IMR-90 (cell line): ENCODE measurements around the gene CST4. TPM values are rescaled to one million over a fixed set of nuclear protein-coding genes. Genes with fewer than 3 reads are reported as not detected.
"Not testable (repeated sequence)": the region's sequence is repeated elsewhere in the genome, so short reads cannot be mapped to it uniquely, and the experiment has no call there.

Experiments
- ATAC-seq: fragments of 200-7000 bp; cut with Tn5 transposase; 2 replicates; pipeline ENCODE4 v1.9.1; 2020; ENCODE audit warnings: low read depth, mild to moderate bottlenecking, moderate library complexity
- BruUV-seq: library from RNA; stranded (reverse); fragments of 400-500 nt; replicated peaks from 2 replicates; lab custom pipeline; 2021; lab: Mats Ljungman, UMichigan
- CTCF ChIA-PET: fragments of 300-600 bp; formaldehyde crosslinking; extraction: SDS; loops from one replicate; lab custom pipeline; 2021; ENCODE audit warnings: antibody characterized with exemption; lab: Yijun Ruan, JAX
- POLR2A ChIA-PET: fragments of 300-600 bp; sonication (Branson Sonifier 250); formaldehyde crosslinking; loops from one replicate; lab custom pipeline; 2022; ENCODE audit warnings: antibody characterized with exemption; ENCODE audit not compliant: unreplicated experiment; lab: Charles Lee
- DNase-seq: peaks from one replicate; pipeline ENCODE4 v3.0.0; 2013
- H2AFZ ChIP-seq: replicated peaks from 2 replicates; pipeline ENCODE3; 2013; ENCODE audit warnings: low read length, mild to moderate bottlenecking; ENCODE audit not compliant: poor library complexity
- H2AK5ac ChIP-seq: 2 replicates; pipeline ENCODE4 v1.6.1; 2013; ENCODE audit warnings: low read depth, low read length, inconsistent platforms
- H2AK9ac ChIP-seq: replicated peaks from 2 replicates; pipeline ENCODE3; 2013; ENCODE audit warnings: mild to moderate bottlenecking, low read depth, low read length, moderate library complexity; ENCODE audit not compliant: poor library complexity
- H2BK120ac ChIP-seq: 2 replicates; pipeline ENCODE4 v1.6.1; 2013; ENCODE audit warnings: low read depth, low read length, inconsistent platforms
- H2BK15ac ChIP-seq: 3 replicates; pipeline ENCODE4 v1.6.1; 2013; ENCODE audit warnings: low read depth, low read length, inconsistent platforms
- H2BK20ac ChIP-seq: 2 replicates; pipeline ENCODE4 v1.6.1; 2013; ENCODE audit warnings: low read depth, mild to moderate bottlenecking, inconsistent platforms, low read length, moderate library complexity
- H2BK5ac ChIP-seq: 2 replicates; pipeline ENCODE4 v1.6.1; 2013; ENCODE audit warnings: mild to moderate bottlenecking, low read depth, low read length, inconsistent platforms; ENCODE audit not compliant: poor library complexity, severe bottlenecking
- H3K14ac ChIP-seq: replicated peaks from 2 replicates; pipeline ENCODE4 v1.6.1; 2013; ENCODE audit warnings: low read depth, low read length, inconsistent platforms
- H3K18ac ChIP-seq: 2 replicates; pipeline ENCODE4 v1.6.1; 2013; ENCODE audit warnings: low read depth, low read length, control low read depth
- H3K23ac ChIP-seq: 2 replicates; pipeline ENCODE4 v1.6.1; 2013; ENCODE audit warnings: low read depth, low read length, inconsistent platforms
- H3K27ac ChIP-seq: 2 replicates; pipeline ENCODE4 v1.5.1; 2013; ENCODE audit warnings: mild to moderate bottlenecking, control low read depth, low read length; ENCODE audit not compliant: insufficient read depth
- H3K27me3 ChIP-seq: 2 replicates; pipeline ENCODE4 v1.6.1; 2013; ENCODE audit warnings: low read length; ENCODE audit not compliant: control insufficient read depth, insufficient read depth
- H3K36me3 ChIP-seq: 2 replicates; pipeline ENCODE4 v1.6.1; 2013; ENCODE audit warnings: low read length, mixed read lengths; ENCODE audit not compliant: control insufficient read depth, insufficient read depth
- H3K4ac ChIP-seq: 2 replicates; pipeline ENCODE4 v1.6.1; 2013; ENCODE audit warnings: low read depth, low read length, inconsistent platforms
- H3K4me1 ChIP-seq: 2 replicates; pipeline ENCODE4 v1.6.1; 2013; ENCODE audit warnings: low read length, mixed read lengths; ENCODE audit not compliant: control insufficient read depth, insufficient read depth
- H3K4me2 ChIP-seq: 2 replicates; pipeline ENCODE4 v1.6.1; 2013; ENCODE audit warnings: low read depth, mild to moderate bottlenecking, control low read depth, low read length, moderate library complexity
- H3K4me3 ChIP-seq: 2 replicates; pipeline ENCODE4 v1.5.1; 2013; ENCODE audit warnings: low read depth, mild to moderate bottlenecking, control low read depth, low read length, moderate library complexity; ENCODE audit not compliant: insufficient read depth
- H3K56ac ChIP-seq: 2 replicates; pipeline ENCODE4 v1.6.1; 2013; ENCODE audit warnings: low read length, inconsistent platforms; ENCODE audit not compliant: insufficient read depth; ENCODE audit errors: extremely low read depth
- H3K79me1 ChIP-seq, 2 experiments: 2 replicates each; pipeline ENCODE4 v1.6.1; 2013; ENCODE audit warnings: low read length in 2 of 2, inconsistent platforms in 1 of 2, low read depth in 1 of 2
- H3K9ac ChIP-seq: 2 replicates; pipeline ENCODE4 v1.6.1; 2013; ENCODE audit warnings: low read depth, low read length, control low read depth
- H3K9me1 ChIP-seq: 2 replicates; pipeline ENCODE4 v1.6.1; 2013; ENCODE audit warnings: low read length, inconsistent platforms; ENCODE audit not compliant: insufficient read depth
- H3K9me3 ChIP-seq: 2 replicates; pipeline ENCODE4 v1.6.1; 2013; ENCODE audit warnings: low read length; ENCODE audit not compliant: control insufficient read depth, insufficient read depth
- H4K20me1 ChIP-seq: 2 replicates; pipeline ENCODE4 v1.6.1; 2013; ENCODE audit warnings: low read length, inconsistent platforms; ENCODE audit not compliant: insufficient read depth
- H4K5ac ChIP-seq: 2 replicates; pipeline ENCODE4 v1.6.1; 2013; ENCODE audit warnings: mild to moderate bottlenecking, low read depth, low read length, control low read depth
- H4K8ac ChIP-seq, 2 experiments: 2 replicates each; pipeline ENCODE4 v1.6.1; 2013; ENCODE audit warnings: low read depth in 2 of 2, low read length in 2 of 2, control low read depth in 1 of 2, inconsistent platforms in 1 of 2
- H4K91ac ChIP-seq: 2 replicates; pipeline ENCODE4 v1.6.1; 2013; ENCODE audit warnings: low read depth, low read length, inconsistent platforms; ENCODE audit not compliant: insufficient read depth
- WGBS, 2 experiments: methylation state at CpG; one replicate each; pipeline versions ENCODE4 v1.1.5 to v1.1.7; 2013; ENCODE audit warnings: missing lambda C conversion rate in 2 of 2; ENCODE audit not compliant: insufficient read length in 1 of 2; ENCODE audit errors: extremely low coverage in 2 of 2; 5-methylcytosine and 5-hydroxymethylcytosine counted together
- dilution Hi-C: fragments of 300-500 bp; cut with HindIII; formaldehyde crosslinking; loops from one replicate; pipeline ENCODE4 v1.14.3; 2018; ENCODE audit warnings: low sequenced_read_pairs; ENCODE audit not compliant: unreplicated experiment
- in situ Hi-C: fragments of 300-500 bp; cut with MboI; formaldehyde crosslinking; loops from 3 replicates; pipeline ENCODE4 v1.14.3; 2019; ENCODE audit warnings: low sequenced_read_pairs, inconsistent platforms, mixed read lengths
- intact Hi-C: fragments of 100-400 bp; cut with micrococcal nuclease; formaldehyde crosslinking; loops from 2 replicates; pipeline ENCODE4 v1.10.0; 2022
- polyA plus RNA-seq, 3 experiments: library from polyadenylated mRNA; depleted of rRNA; stranded (reverse); fragments of >200 nt; gene quantifications; 2 replicates each; pipeline ENCODE4 v1.2.3, GENCODE V29; 2012; ENCODE audit warnings: low replicate concordance in 1 of 3
- total RNA-seq: library from RNA; depleted of rRNA; stranded (reverse); fragments of >200 nt; gene quantifications from 2 replicates; pipeline ENCODE4 v1.2.3, GENCODE V29; 2012

The CST4 gene
- total and polyA plus RNA-seq, 2 of the 4 experiments (the other 2 are of a cell fraction), result not detected

DNA sequence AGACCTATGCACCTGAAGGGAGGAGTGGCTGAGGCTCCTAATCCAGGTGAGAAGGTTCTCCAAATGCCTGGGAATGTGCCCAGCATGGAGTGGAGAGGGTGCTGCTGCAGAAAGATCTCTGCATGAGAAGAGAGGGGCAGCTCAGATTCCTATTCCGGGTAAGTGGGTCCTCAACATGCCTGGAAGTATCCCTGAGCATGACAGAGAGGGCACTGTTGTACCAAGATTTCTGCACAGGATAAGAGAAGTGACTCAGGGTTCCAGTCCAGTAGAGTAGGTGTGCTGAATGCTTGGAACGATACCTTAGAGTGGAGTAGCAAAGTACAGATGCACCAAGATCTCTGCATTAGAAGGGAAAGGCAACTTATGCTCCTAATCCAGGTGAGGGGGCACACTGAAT is 46.1 kb upstream of the CST4 start:
- dilution Hi-C loops, DNase-seq: not testable (repeated sequence)
- no CpG with 5 or more reads among the region's 2 CpGs for whole genome bisulfite sequencing, 2 experiments

DNA sequence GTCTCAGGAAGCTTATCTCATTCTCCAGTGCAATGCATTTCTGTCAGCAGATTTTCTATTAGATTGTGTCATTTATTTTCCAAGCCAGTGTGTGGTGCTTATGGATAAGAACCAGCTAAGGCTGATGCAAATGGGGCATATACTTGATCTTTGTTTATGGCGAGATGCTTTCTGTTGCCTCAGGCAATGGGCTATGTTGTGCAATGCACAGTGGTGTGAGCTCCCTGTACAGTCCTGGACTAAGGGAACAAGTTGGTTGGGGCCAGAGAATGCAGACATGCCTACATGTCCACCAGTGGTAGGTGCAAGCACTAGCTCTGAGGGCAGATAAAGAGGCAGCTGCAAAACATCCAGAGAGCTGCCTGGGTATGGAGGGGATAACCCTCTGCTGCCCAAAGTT is 45.6 kb upstream of the CST4 start:
- dilution Hi-C loops, result not testable (repeated sequence)

More for the DNA sequence above, 46.1 kb upstream of the CST4 start:
- H3K4me2 ChIP-seq, H2AK5ac ChIP-seq, H2BK120ac ChIP-seq, H3K9me1 ChIP-seq, POLR2A ChIA-PET, H3K4me1 ChIP-seq, H4K20me1 ChIP-seq, H4K91ac ChIP-seq, in situ Hi-C loops, H3K4ac ChIP-seq, H4K5ac ChIP-seq, H4K8ac ChIP-seq, BruUV-seq, H3K27me3 ChIP-seq, ATAC-seq, H2AK9ac ChIP-seq, H3K23ac ChIP-seq, CTCF ChIA-PET, H3K14ac ChIP-seq, H2AFZ ChIP-seq, H2BK5ac ChIP-seq, H3K56ac ChIP-seq, H3K27ac ChIP-seq, H2BK15ac ChIP-seq, H3K79me1 ChIP-seq, H3K9ac ChIP-seq, H3K4me3 ChIP-seq, H3K18ac ChIP-seq, intact Hi-C loops, H3K9me3 ChIP-seq, H3K36me3 ChIP-seq, H2BK20ac ChIP-seq: not testable (repeated sequence)

More for the DNA sequence above, 45.6 kb upstream of the CST4 start:
- H2BK5ac ChIP-seq, DNase-seq, H4K91ac ChIP-seq, H3K79me1 ChIP-seq, H4K8ac ChIP-seq, H3K9me3 ChIP-seq, H3K23ac ChIP-seq, H2BK120ac ChIP-seq, H4K20me1 ChIP-seq, H2AK5ac ChIP-seq, POLR2A ChIA-PET, H3K4ac ChIP-seq, H3K36me3 ChIP-seq, in situ Hi-C loops, ATAC-seq, BruUV-seq, H3K4me2 ChIP-seq, H2AFZ ChIP-seq, H2AK9ac ChIP-seq, H3K56ac ChIP-seq, H3K9me1 ChIP-seq, H3K4me3 ChIP-seq, H2BK15ac ChIP-seq, H2BK20ac ChIP-seq, H3K18ac ChIP-seq, H3K27me3 ChIP-seq, intact Hi-C loops, H4K5ac ChIP-seq, CTCF ChIA-PET, H3K27ac ChIP-seq, H3K14ac ChIP-seq, H3K9ac ChIP-seq, H3K4me1 ChIP-seq: not testable (repeated sequence)
- WGBS, 2 experiments, result 57% methylated on average over 1 of the region's 1 CpG; no CpG with 5 or more reads in 1 of the 2 experiments
